HCT116 (cell line): ENCODE data around the gene GRM8. TPM values are rescaled to one million over a fixed set of nuclear protein-coding genes. Genes with fewer than 3 reads are reported as not detected.
"Not testable (repeated sequence)": the region's sequence is repeated elsewhere in the genome, so short reads cannot be mapped to it uniquely, and the experiment has no call there.

Experiments used
- ATAC-seq: fragments of 200-7000 bp; cut with Tn5 transposase; 2 replicates; pipeline ENCODE4 v1.9.1; 2020; ENCODE audit warnings: mild to moderate bottlenecking, moderate library complexity
- BruUV-seq: library from RNA; stranded (reverse); fragments of 400-500 nt; replicated peaks from 2 replicates; lab custom pipeline; 2021; lab: Mats Ljungman, UMichigan
- CTCF ChIA-PET: fragments of 300-600 bp; sonication (Branson Sonifier 250); formaldehyde crosslinking; loops from one replicate; lab custom pipeline; 2021; ENCODE audit warnings: antibody characterized with exemption; lab: Charles Lee
- POLR2A ChIA-PET: fragments of 300-600, 350-600 bp; sonication (Branson Sonifier 250); formaldehyde crosslinking; loops from one replicate; lab custom pipeline; 2021; ENCODE audit warnings: antibody characterized with exemption; lab: Charles Lee
- RAD21 ChIA-PET, 2 experiments: fragments of 300-600 bp; sonication (Branson Sonifier 250); formaldehyde crosslinking; loops; one replicate each; lab custom pipeline; 2023; ENCODE audit warnings: low total read pairs in 2 of 2; ENCODE audit not compliant: uncharacterized antibody in 2 of 2, unreplicated experiment in 2 of 2, low non-redundant PET in 1 of 2; lab: Charles Lee
- DNase-seq: peaks from one replicate; pipeline ENCODE4 v3.0.0-alpha.2; 2010; ENCODE audit warnings: low read depth, low spot score
- H2AFZ ChIP-seq: fragments of 200-600 bp; shearing (Covaris generic), sonication (generic); 2 replicates; pipeline ENCODE4 v1.6.1; 2017; ENCODE audit warnings: low read depth, mixed run types, mixed read lengths, antibody characterized with exemption, low read length; ENCODE audit not compliant: poor library complexity, severe bottlenecking
- H3K27ac ChIP-seq: 2 replicates; pipeline ENCODE4 v1.5.1; 2012; ENCODE audit warnings: low read depth, low read length
- H3K27me3 ChIP-seq: fragments of 200-600 bp; sonication (generic); 2 replicates; pipeline ENCODE4 v1.6.1; 2016; ENCODE audit warnings: mixed run types, low read length, mixed read lengths; ENCODE audit not compliant: insufficient read depth
- H3K36me3 ChIP-seq, 2 experiments: fragments of 200-500 bp in 1 of 2; fragments of 200-600 bp in 1 of 2; sonication (Bioruptor generic) in 1 of 2; sonication (generic) in 1 of 2; 2 replicates each; pipeline versions ENCODE4 v1.5.1 to v1.6.1; 2014 to 2016; ENCODE audit warnings: low read length in 2 of 2, inconsistent platforms in 1 of 2, mixed read lengths in 1 of 2, mixed run types in 1 of 2; ENCODE audit not compliant: insufficient read depth in 2 of 2, control insufficient read depth in 1 of 2
- H3K4me1 ChIP-seq, 2 experiments: fragments of 200-600 bp in 1 of 2; sonication (generic) in 1 of 2; 2 replicates each; pipeline versions ENCODE4 v1.5.1 to v1.6.1; 2012 to 2017; ENCODE audit warnings: low read length in 2 of 2, inconsistent platforms in 1 of 2, mild to moderate bottlenecking in 1 of 2, mixed read lengths in 1 of 2, mixed run types in 1 of 2, moderate library complexity in 1 of 2; ENCODE audit not compliant: insufficient read depth in 2 of 2, control insufficient read depth in 1 of 2
- H3K4me2 ChIP-seq: fragments of 200-600 bp; sonication (generic); 2 replicates; pipeline ENCODE4 v1.6.1; 2017; ENCODE audit warnings: mixed run types, low read length, mixed read lengths
- H3K4me3 ChIP-seq, 2 experiments: fragments of 200-600 bp in 1 of 2; sonication (generic) in 1 of 2; replicated peaks in 1 of 2; 2 replicates each; pipeline ENCODE4 v1.5.1; 2011 to 2016; ENCODE audit warnings: low read length in 2 of 2, control low read depth in 1 of 2, low read depth in 1 of 2, mild to moderate bottlenecking in 1 of 2, mixed read lengths in 1 of 2, mixed run types in 1 of 2
- H3K79me2 ChIP-seq: fragments of 200-600 bp; sonication (generic); 2 replicates; pipeline ENCODE4 v1.6.1; 2017; ENCODE audit warnings: mild to moderate bottlenecking, mixed run types, low read length, moderate library complexity, mixed read lengths; ENCODE audit not compliant: insufficient read depth
- H3K9ac ChIP-seq: fragments of 200-600 bp; sonication (generic); 2 replicates; pipeline ENCODE4 v1.6.1; 2016; ENCODE audit warnings: low read length, mixed read lengths
- H3K9me2 ChIP-seq: fragments of 200-600 bp; sonication (generic), shearing (Covaris generic); 2 replicates; pipeline ENCODE4 v1.6.1; 2017; ENCODE audit warnings: mixed run types, mild to moderate bottlenecking, moderate library complexity; ENCODE audit not compliant: insufficient read depth
- H3K9me3 ChIP-seq, 2 experiments: fragments of 200-500 bp in 1 of 2; fragments of 200-600 bp in 1 of 2; sonication (Bioruptor generic) in 1 of 2; sonication (generic) in 1 of 2; 2 replicates each; pipeline ENCODE4 v1.6.1; 2014 to 2017; ENCODE audit warnings: low read length in 2 of 2, mixed read lengths in 2 of 2, inconsistent platforms in 1 of 2, low read depth in 1 of 2, mild to moderate bottlenecking in 1 of 2, mixed run types in 1 of 2, moderate library complexity in 1 of 2; ENCODE audit not compliant: control insufficient read depth in 1 of 2, insufficient read depth in 1 of 2
- H4K20me1 ChIP-seq: fragments of 200-600 bp; sonication (generic), shearing (Covaris generic); 2 replicates; pipeline ENCODE4 v1.6.1; 2017; ENCODE audit warnings: mixed run types, mild to moderate bottlenecking, moderate library complexity; ENCODE audit not compliant: insufficient read depth
- CBX3 ChIP-seq: IDR thresholded peaks from 2 replicates; pipeline ENCODE4 v1.6.1; 2012; ENCODE audit warnings: low read depth
- ELF1 ChIP-seq: IDR thresholded peaks from 2 replicates; pipeline ENCODE4 v1.6.1; 2012; ENCODE audit warnings: low read depth, borderline replicate concordance
- EZH2 ChIP-seq: fragments of 200-600 bp; sonication (generic); IDR thresholded peaks from 2 replicates; pipeline ENCODE4 v1.6.1; 2017; ENCODE audit warnings: antibody characterized with exemption, mixed run types
- FOSL1 ChIP-seq: IDR thresholded peaks from 2 replicates; pipeline ENCODE4 v1.6.1; 2012; ENCODE audit warnings: low read depth
- POLR2A ChIP-seq: IDR thresholded peaks from 2 replicates; pipeline ENCODE4 v1.7.0; 2011; ENCODE audit warnings: borderline replicate concordance; ENCODE audit not compliant: insufficient read depth, insufficient read length; ENCODE audit errors: extremely low read depth
- POLR2AphosphoS5 ChIP-seq: IDR thresholded peaks from 2 replicates; pipeline ENCODE4 v1.6.1; 2011; ENCODE audit warnings: mild to moderate bottlenecking, low read depth, low read length, moderate library complexity
- SIN3A ChIP-seq: IDR thresholded peaks from 2 replicates; pipeline ENCODE4 v1.6.1; 2012; ENCODE audit warnings: low read depth
- ZBTB33 ChIP-seq: IDR thresholded peaks from 2 replicates; pipeline ENCODE4 v1.6.1; 2011; ENCODE audit warnings: mild to moderate bottlenecking, low read length, moderate library complexity; ENCODE audit not compliant: insufficient replicate concordance; ENCODE audit errors: extremely low read depth
- ZFX ChIP-seq: fragments of 450-650 bp; IDR thresholded peaks from 2 replicates; pipeline ENCODE4 v1.6.1; 2017
- ZNF274 ChIP-seq: fragments of 200-500 bp; sonication (Bioruptor generic); IDR thresholded peaks from 2 replicates; pipeline ENCODE4 v1.6.1; 2014; ENCODE audit warnings: mild to moderate bottlenecking, low read depth, low read length, inconsistent platforms
- intact Hi-C: fragments of 100-400 bp; cut with micrococcal nuclease; formaldehyde crosslinking; loops from 2 replicates; pipeline ENCODE4 v1.10.0; 2022
- total RNA-seq: library from RNA; stranded (reverse); gene quantifications from one replicate; pipeline ENCODE4 v1.2.1, GENCODE V29; 2021; ENCODE audit not compliant: unreplicated experiment
- TF ChIP-seq, protein P1 (sequence below): IDR thresholded peaks from 2 replicates; pipeline ENCODE4 v1.6.1; 2012

Gene GRM8
- total RNA-seq, 1 experiment from 2014 or later = 0.05 TPM

- TF ChIP-seq, protein P1, sequence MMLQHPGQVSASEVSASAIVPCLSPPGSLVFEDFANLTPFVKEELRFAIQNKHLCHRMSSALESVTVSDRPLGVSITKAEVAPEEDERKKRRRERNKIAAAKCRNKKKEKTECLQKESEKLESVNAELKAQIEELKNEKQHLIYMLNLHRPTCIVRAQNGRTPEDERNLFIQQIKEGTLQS = no peak
- TF ChIP-seq POLR2A = no peak
- no peak for TF ChIP-seq POLR2AphosphoS5
- TF ChIP-seq ELF1 = no peak
- TF ChIP-seq ZNF274 = no peak
- TF ChIP-seq ZFX = no peak
- no peak for TF ChIP-seq CBX3
- TF ChIP-seq, all 23 proteins: peak for 0
Observed at GRCh38 chr7:126930166-126930565, 322.6 kb downstream of the GRM8 start (continued).

DNA sequence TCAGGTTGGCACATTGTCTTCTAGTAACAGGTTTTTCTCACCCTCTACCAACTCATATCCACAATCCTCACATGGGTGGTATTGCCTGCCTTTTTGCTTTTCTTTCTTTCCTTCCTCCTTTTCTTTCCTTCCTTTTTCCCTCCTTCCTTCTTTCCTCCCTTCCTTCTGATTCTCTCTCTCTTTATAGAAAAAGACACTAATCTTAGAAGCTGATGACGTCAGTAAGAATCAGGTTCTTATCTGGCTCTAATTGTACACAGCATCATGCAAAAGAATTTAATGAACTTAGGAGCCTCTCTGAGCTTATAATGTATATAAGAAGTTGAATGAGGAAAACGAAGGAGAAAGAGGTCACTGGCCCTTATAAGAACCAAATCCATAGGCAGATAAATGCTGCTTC is 328.3 kb downstream of the GRM8 start:
- no peaks in the 10 kb centered on the region for H3K9me2 ChIP-seq
- no peaks in the 10 kb centered on the region for H3K4me1 ChIP-seq
- no peak overlapping the region for H3K4me2 ChIP-seq
- ATAC-seq = no peak
- H3K79me2 ChIP-seq = no peaks in the 10 kb centered on the region
- no peaks in the 10 kb centered on the region for H3K9me3 ChIP-seq
- H3K9ac ChIP-seq = no peak overlapping the region
- H3K27me3 ChIP-seq = 0 out of 2 replicates have a peak, but pooled peaks cover 19% of the 10 kb centered on the region
- H3K27ac ChIP-seq = no peak overlapping the region
- CTCF ChIA-PET = no interaction called here
- H4K20me1 ChIP-seq = no peaks in the 10 kb centered on the region
- no TSS peak for BruUV-seq
- H2AFZ ChIP-seq = no peak overlapping the region
- H3K4me3 ChIP-seq = no peak overlapping the region
- no peaks in the 10 kb centered on the region for H3K36me3 ChIP-seq
- RAD21 ChIA-PET = no interaction called here
- DNase-seq = no peak
- intact Hi-C loops = no loop called here
- TF ChIP-seq FOSL1 (no peak), EZH2 (no peak), CBX3 (no peak), SIN3A (no peak), ZBTB33 (no peak)
- POLR2A ChIA-PET = no interaction called here

DNA sequence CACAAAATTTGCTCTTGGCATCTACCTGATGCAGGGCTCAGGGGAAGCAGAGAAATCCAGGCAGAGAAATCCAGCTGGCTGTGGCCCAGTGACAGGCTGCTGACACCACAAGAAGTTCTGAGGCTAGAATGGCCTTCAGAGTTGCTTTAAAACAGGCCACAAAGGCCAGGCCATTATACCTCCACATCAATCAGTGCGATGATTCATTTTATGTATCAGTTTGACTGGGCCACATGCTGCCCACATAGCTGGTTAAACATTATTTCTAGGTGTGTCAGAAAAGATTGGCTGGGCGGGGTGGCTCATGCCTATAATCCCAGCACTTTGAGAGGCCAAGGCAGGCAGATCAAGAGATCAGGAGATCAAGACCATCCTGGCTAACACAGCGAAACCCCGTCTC is 341.1 kb downstream of the GRM8 start:
- BruUV-seq, intact Hi-C loops: not testable (repeated sequence)

DNA sequence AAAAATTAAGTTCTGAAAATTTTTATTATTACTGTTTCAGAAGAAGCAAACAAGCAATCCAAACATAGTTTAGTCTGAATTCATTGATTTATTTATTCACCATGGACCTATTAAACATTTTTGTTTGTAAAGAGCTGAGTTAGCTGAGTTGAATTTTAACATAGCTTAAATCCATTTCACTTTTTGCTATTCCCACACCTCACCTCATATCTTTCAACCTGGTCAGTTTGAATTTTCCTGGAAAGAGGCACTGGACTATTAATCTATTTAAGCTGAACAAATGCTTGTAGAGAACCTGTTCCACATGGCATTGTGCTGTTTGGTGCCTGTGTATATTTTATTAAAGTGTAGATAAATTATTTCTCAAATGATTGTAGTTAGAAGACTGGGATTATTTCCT is 344.2 kb downstream of the GRM8 start:
- BruUV-seq = not testable (repeated sequence)

More for the DNA sequence above, 341.1 kb downstream of the GRM8 start:
- RAD21 ChIA-PET = interaction anchor here in 1 of 2 experiments (0.7 kb wide), 1 partner anchor 1798 kb away, joined by 4 read pairs; no protein-coding TSS in a partner anchor
- peaks cover 12% of the 10 kb centered on the region; the same call in 1 of the 2 replicates for H3K27me3 ChIP-seq
- H3K36me3 ChIP-seq, H3K9me3 ChIP-seq, H4K20me1 ChIP-seq, H3K4me1 ChIP-seq, H3K4me2 ChIP-seq, H2AFZ ChIP-seq, CTCF ChIA-PET, DNase-seq, H3K4me3 ChIP-seq, H3K79me2 ChIP-seq, H3K9me2 ChIP-seq, H3K9ac ChIP-seq, POLR2A ChIA-PET, H3K27ac ChIP-seq: not testable (repeated sequence)
- peak; percentile 38; the same call in 1 of the 2 replicates for ATAC-seq

More for the DNA sequence above, 344.2 kb downstream of the GRM8 start:
- CTCF ChIA-PET, H3K9ac ChIP-seq, H4K20me1 ChIP-seq, H3K9me2 ChIP-seq, H3K4me3 ChIP-seq, ATAC-seq, H3K27ac ChIP-seq, H3K36me3 ChIP-seq, H3K4me1 ChIP-seq, H3K4me2 ChIP-seq, H3K79me2 ChIP-seq, RAD21 ChIA-PET, H2AFZ ChIP-seq, DNase-seq, POLR2A ChIA-PET, H3K27me3 ChIP-seq, H3K9me3 ChIP-seq, intact Hi-C loops: not testable (repeated sequence)
